GM12892 (cell line): ENCODE measurements around the gene HNRNPR.

Source experiments
- POLR2A ChIP-seq: IDR thresholded peaks from 2 replicates; pipeline ENCODE4 v1.6.1; 2011; ENCODE audit warnings: low read depth, low read length, control low read depth
- TAF1 ChIP-seq: IDR thresholded peaks from 2 replicates; pipeline ENCODE4 v1.6.1; 2011; ENCODE audit warnings: low read depth, mild to moderate bottlenecking, control low read depth, low read length, borderline replicate concordance

GRCh38 chr1:23369335-23370013 is 25.4 kb upstream of the HNRNPR start, which contains the start of gene ZNF436:
- TF ChIP-seq POLR2A (no peak), TAF1 (no peak)
